ENCODE measurements around the gene ENOPH1.

The ENOPH1 gene

DNA sequence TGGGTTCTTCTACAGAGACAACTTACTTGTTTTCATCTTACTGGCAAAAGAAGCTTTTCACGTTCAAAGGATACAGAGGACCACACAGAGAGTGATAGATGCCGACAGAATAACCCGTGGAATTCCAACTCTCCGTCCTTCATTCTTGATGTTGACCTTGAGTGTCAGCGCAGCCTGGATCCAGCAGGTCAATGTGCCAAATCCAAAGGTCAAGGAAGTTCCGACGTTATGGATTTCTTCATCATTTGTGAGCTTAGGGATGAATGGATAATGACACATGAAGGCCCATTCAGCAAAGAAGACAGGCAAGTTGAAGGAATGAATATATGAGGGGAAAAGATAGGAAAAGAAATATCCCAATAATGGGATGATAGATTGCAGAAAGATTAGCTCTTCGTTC lies 59.6 kb downstream of the ENOPH1 start:
- no peak for DNase-seq (ENCODE audit: low read depth)
- H3K4me3 ChIP-seq (ENCODE audit: low read depth, low read length): no peak overlapping the region
- TF ChIP-seq, protein P1, sequence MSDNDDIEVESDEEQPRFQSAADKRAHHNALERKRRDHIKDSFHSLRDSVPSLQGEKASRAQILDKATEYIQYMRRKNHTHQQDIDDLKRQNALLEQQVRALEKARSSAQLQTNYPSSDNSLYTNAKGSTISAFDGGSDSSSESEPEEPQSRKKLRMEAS (IDR thresholded peaks at IDR 0.05; ENCODE audit: low read depth, low read length): no peak
- TF ChIP-seq, protein P2, sequence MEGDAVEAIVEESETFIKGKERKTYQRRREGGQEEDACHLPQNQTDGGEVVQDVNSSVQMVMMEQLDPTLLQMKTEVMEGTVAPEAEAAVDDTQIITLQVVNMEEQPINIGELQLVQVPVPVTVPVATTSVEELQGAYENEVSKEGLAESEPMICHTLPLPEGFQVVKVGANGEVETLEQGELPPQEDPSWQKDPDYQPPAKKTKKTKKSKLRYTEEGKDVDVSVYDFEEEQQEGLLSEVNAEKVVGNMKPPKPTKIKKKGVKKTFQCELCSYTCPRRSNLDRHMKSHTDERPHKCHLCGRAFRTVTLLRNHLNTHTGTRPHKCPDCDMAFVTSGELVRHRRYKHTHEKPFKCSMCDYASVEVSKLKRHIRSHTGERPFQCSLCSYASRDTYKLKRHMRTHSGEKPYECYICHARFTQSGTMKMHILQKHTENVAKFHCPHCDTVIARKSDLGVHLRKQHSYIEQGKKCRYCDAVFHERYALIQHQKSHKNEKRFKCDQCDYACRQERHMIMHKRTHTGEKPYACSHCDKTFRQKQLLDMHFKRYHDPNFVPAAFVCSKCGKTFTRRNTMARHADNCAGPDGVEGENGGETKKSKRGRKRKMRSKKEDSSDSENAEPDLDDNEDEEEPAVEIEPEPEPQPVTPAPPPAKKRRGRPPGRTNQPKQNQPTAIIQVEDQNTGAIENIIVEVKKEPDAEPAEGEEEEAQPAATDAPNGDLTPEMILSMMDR (IDR thresholded peaks at IDR 0.05; ENCODE audit: low read depth, low read length): no peak
- TF ChIP-seq POLR2A (IDR thresholded peaks at IDR 0.05; ENCODE audit: extremely low read depth, insufficient read length) (no peak), MYC (IDR thresholded peaks at IDR 0.05; ENCODE audit: low read depth, low read length) (no peak)

DNA sequence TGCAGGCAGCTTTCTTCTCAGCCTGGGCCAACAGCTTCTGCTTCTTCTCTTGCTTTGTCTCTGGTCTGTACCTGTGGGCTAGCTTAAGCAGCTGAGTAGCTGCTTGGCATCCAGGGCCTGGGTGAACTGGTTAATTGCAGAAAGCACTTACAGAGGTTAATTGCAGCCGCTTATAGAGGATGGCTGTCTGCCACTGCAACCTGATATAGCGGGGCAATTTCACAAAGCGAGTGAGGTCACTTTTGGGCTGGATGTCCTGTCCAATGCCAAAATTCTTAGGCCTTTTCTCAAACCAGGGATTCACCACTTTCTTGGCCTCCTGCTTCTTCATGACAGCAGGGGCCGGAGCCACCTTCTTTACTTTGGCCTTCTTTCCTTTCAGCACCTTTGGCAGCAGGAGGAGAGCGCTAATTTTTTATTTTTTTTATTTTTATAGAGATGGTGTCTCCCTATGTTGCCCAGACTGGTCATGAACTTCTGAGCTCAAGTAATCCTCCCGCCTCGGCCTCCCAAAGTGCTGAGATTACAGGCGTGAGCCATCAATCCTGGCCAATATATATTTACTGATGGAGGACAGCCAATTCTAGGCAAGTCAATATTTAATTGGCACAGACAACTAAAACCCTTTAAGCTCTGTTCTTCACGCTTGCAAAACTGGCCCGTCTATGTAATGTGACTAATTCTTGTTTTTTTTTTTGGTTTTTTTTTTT lies 61.0 kb downstream of the ENOPH1 start:
- TF ChIP-seq MYC (IDR thresholded peaks at IDR 0.05; ENCODE audit: low read depth, low read length): no peak
- TF ChIP-seq, protein P1 (IDR thresholded peaks at IDR 0.05; ENCODE audit: low read depth, low read length): no peak
- TF ChIP-seq, protein P2 (IDR thresholded peaks at IDR 0.05; ENCODE audit: low read depth, low read length): no peak
- no peak for TF ChIP-seq POLR2A (IDR thresholded peaks at IDR 0.05; ENCODE audit: extremely low read depth, insufficient read length)
- DNase-seq (ENCODE audit: low read depth): no peak

DNA sequence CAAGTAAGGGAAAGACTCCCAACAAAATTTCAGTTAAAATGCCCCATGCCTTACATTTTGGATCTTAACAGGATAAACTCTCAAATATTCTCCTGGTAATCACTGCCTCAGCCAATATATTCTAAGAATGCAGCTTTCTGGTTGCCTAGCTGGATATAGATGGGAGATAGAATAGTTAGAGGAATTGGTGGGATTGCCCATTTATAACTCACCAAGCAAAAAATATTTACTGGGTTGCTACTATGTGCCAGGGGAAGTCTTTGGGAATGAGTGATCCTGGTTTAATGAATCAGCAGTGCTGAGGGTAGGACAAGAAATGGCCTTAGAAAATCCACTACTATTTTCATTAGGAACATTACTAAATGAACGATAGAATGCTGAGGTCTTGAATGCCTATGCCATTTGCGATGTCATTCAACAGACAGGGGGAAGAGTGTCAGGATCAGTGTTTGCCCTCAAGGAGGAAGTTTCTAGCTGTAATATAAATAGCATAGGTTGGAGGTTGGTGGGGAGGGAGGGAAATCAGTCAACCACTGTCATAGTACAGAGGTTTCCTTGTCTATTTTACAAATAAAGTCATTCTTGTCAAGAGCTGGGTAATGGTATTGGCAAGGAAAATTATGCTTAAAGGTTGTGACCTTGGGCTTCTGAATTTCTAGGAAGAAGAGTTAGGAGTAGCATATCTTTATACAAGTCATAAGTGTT lies 63.5 kb downstream of the ENOPH1 start:
- TF ChIP-seq POLR2A (IDR thresholded peaks at IDR 0.05; ENCODE audit: extremely low read depth, insufficient read length): no peak
- no peak for TF ChIP-seq MYC (IDR thresholded peaks at IDR 0.05; ENCODE audit: low read depth, low read length)
- TF ChIP-seq, protein P1 (IDR thresholded peaks at IDR 0.05; ENCODE audit: low read depth, low read length): no peak
- TF ChIP-seq, protein P2 (IDR thresholded peaks at IDR 0.05; ENCODE audit: low read depth, low read length): no peak
- peak; percentile 14 for DNase-seq (ENCODE audit: low read depth)
- H3K4me3 ChIP-seq (ENCODE audit: low read depth, low read length): no peak overlapping the region

More for the DNA sequence above, 61.0 kb downstream of the ENOPH1 start:
- no peak overlapping the region for H3K4me3 ChIP-seq (ENCODE audit: low read depth, low read length)

DNA sequence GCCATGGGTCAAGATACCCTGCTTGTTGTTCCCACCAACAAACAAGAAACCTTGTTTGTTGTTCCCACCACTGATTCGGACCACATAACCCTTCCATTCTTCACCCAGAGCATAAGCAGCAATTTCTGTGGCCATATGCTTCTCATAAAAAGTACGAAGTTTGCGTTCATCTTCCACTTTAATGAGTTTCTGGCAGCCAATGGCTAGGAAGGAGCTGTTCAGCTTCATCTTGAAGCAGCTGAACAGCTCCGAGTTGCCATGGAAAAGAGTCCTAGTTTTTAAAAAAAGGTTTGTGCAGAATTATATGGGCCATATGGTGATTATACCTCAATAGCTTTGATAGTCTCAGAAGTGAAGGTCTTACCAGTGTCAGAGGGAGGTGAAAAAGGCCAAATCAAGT lies 65.3 kb downstream of the ENOPH1 start:
- no peak for DNase-seq (ENCODE audit: low read depth)
- TF ChIP-seq MYC (IDR thresholded peaks at IDR 0.05; ENCODE audit: low read depth, low read length): no peak
- TF ChIP-seq, protein P1 (IDR thresholded peaks at IDR 0.05; ENCODE audit: low read depth, low read length): no peak
- TF ChIP-seq POLR2A (IDR thresholded peaks at IDR 0.05; ENCODE audit: extremely low read depth, insufficient read length): no peak
- TF ChIP-seq, protein P2 (IDR thresholded peaks at IDR 0.05; ENCODE audit: low read depth, low read length): no peak
- H3K4me3 ChIP-seq (ENCODE audit: low read depth, low read length): no peak overlapping the region

DNA sequence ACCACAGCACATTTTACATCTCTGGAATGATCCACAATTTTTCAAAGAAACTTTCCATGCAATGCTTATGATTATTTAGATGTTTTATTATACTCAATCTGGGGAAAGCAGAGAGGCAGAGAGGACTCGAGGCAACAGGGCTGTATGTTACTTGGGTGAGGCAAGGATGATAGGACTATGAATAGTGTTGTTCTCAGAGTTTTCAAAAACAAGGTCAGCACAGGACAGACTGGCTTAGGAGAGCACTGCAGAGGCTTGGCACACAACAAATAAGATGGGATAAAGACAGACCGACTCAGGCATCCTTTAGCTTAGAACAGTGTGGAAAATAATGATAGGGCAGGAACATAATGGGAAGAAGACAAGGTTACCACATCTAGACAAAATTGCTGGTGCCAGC lies 66.0 kb downstream of the ENOPH1 start:
- TF ChIP-seq POLR2A (IDR thresholded peaks at IDR 0.05; ENCODE audit: extremely low read depth, insufficient read length) (no peak), MYC (IDR thresholded peaks at IDR 0.05; ENCODE audit: low read depth, low read length) (no peak)
- TF ChIP-seq, protein P2 (IDR thresholded peaks at IDR 0.05; ENCODE audit: low read depth, low read length): no peak
- no peak for DNase-seq (ENCODE audit: low read depth)
- H3K4me3 ChIP-seq (ENCODE audit: low read depth, low read length): no peak overlapping the region
